B cell (primary cell): ENCODE measurements around the gene CNN1. TPM values are rescaled to one million over a fixed set of nuclear protein-coding genes. Genes with fewer than 3 reads are reported as not detected.
A peak's percentile ranks its signal among the peaks of the same experiment; 100 is the strongest.

Source experiments
- ATAC-seq: fragments of 200-7000 bp; cut with Tn5 transposase; one replicate; pipeline ENCODE4 v1.10.0; 2021; ENCODE audit warnings: low read depth, mild to moderate bottlenecking, moderate number of reproducible peaks, moderate library complexity
- CTCF ChIA-PET: fragments of 350-600 bp; sonication (Branson Sonifier 250); formaldehyde crosslinking; loops from one replicate; lab custom pipeline; 2021; ENCODE audit warnings: antibody characterized with exemption, inconsistent platforms; lab: Charles Lee
- POLR2A ChIA-PET: fragments of 350-600 bp; sonication (Branson Sonifier 250); formaldehyde crosslinking; loops from one replicate; lab custom pipeline; 2021; ENCODE audit warnings: antibody characterized with exemption; lab: Charles Lee
- DNase-seq: peaks from one replicate; pipeline ENCODE4 v3.0.0; 2013
- H2AFZ ChIP-seq: 2 replicates; pipeline ENCODE4 v1.6.1; 2012; ENCODE audit warnings: mild to moderate bottlenecking, low read depth, low read length; ENCODE audit not compliant: insufficient read depth, poor library complexity, severe bottlenecking
- H3K27ac ChIP-seq, 2 donors: 1 replicate in 1 of 2; 2 replicates in 1 of 2; pipeline ENCODE4 v1.5.1; 2012 to 2013; ENCODE audit warnings: low read length in 2 of 2, mild to moderate bottlenecking in 2 of 2, moderate library complexity in 1 of 2
- H3K27me3 ChIP-seq, 4 experiments: fragments of 200-600 bp in 1 of 4; sonication (generic) in 1 of 4; replicated peaks in 1 of 4; 1 replicate in 2 of 4; 2 replicates in 2 of 4; pipeline versions ENCODE4 v1.6.1 to v1.7.0; 2013 to 2016; ENCODE audit warnings: low read length in 3 of 4, mild to moderate bottlenecking in 2 of 4, mixed read lengths in 1 of 4, moderate library complexity in 1 of 4; ENCODE audit not compliant: insufficient read depth in 4 of 4, control insufficient read depth in 3 of 4; ENCODE audit errors: control extremely low read depth in 1 of 4
- H3K36me3 ChIP-seq, 2 experiments: replicated peaks in 1 of 2; 1 replicate in 1 of 2; 2 replicates in 1 of 2; pipeline versions ENCODE4 v1.6.1 to v1.7.1; 2013; ENCODE audit warnings: low read length in 1 of 2; ENCODE audit not compliant: insufficient read depth in 2 of 2, control insufficient read depth in 1 of 2; ENCODE audit errors: control extremely low read depth in 1 of 2, extremely low read depth in 1 of 2
- H3K4me1 ChIP-seq, 2 donors: fragments of 200-600 bp in 1 of 2; sonication (generic) in 1 of 2; 1 replicate in 1 of 2; 2 replicates in 1 of 2; pipeline versions ENCODE4 v1.5.1 to v1.6.1; 2013 to 2017; ENCODE audit warnings: low read length in 2 of 2; ENCODE audit not compliant: control insufficient read depth in 2 of 2, insufficient read depth in 2 of 2
- H3K4me2 ChIP-seq: replicated peaks from 2 replicates; pipeline ENCODE3; 2012; ENCODE audit warnings: mild to moderate bottlenecking, low read depth, low read length; ENCODE audit not compliant: poor library complexity, severe bottlenecking
- H3K4me3 ChIP-seq, 5 experiments: fragments of 200-600 bp in 1 of 5; sonication (generic) in 1 of 5; 1 replicate in 3 of 5; 2 replicates in 2 of 5; pipeline versions ENCODE4 v1.5.1 to v1.7.0; 2011 to 2016; ENCODE audit warnings: low read length in 4 of 5, mild to moderate bottlenecking in 4 of 5, low read depth in 2 of 5, control low read depth in 1 of 5, moderate library complexity in 1 of 5; ENCODE audit not compliant: insufficient read depth in 1 of 5; ENCODE audit errors: control extremely low read depth in 1 of 5, extremely low read depth in 1 of 5
- H3K79me2 ChIP-seq: fragments of 200-600 bp; sonication (generic); one replicate; pipeline ENCODE4 v1.6.0; 2016; ENCODE audit warnings: low read length; ENCODE audit not compliant: control insufficient read depth, insufficient read depth
- H3K9ac ChIP-seq: fragments of 200-600 bp; sonication (generic); 2 replicates; pipeline ENCODE4 v1.6.1; 2017; ENCODE audit warnings: mild to moderate bottlenecking, low read length, moderate library complexity
- H3K9me3 ChIP-seq, 3 donors: one replicate each; pipeline versions ENCODE4 v1.6.1 to v1.7.1; 2013; ENCODE audit warnings: low read length in 2 of 3; ENCODE audit not compliant: control insufficient read depth in 2 of 3, insufficient read depth in 1 of 3; ENCODE audit errors: control extremely low read depth in 1 of 3
- H4K20me1 ChIP-seq: 2 replicates; pipeline ENCODE4 v1.6.0; 2012; ENCODE audit warnings: mild to moderate bottlenecking, low read length; ENCODE audit not compliant: insufficient read depth, control insufficient read depth, poor library complexity, severe bottlenecking
- H3K27ac Mint-ChIP-seq: one replicate; pipeline ENCODE4 v1.8.0; 2021; ENCODE audit warnings: mixed read lengths
- H3K27me3 Mint-ChIP-seq: one replicate; pipeline ENCODE4 v1.8.0; 2021; ENCODE audit warnings: mixed read lengths
- H3K4me1 Mint-ChIP-seq: one replicate; pipeline ENCODE4 v1.8.0; 2021; ENCODE audit warnings: mixed read lengths
- H3K4me3 Mint-ChIP-seq: one replicate; pipeline ENCODE4 v1.8.0; 2021; ENCODE audit warnings: mixed read lengths
- H3K9me3 Mint-ChIP-seq: one replicate; pipeline ENCODE4 v1.8.0; 2022; ENCODE audit warnings: mixed read lengths; ENCODE audit not compliant: insufficient read depth
- EZH2 ChIP-seq: IDR thresholded peaks from 2 replicates; pipeline ENCODE4 v1.6.1; 2012; ENCODE audit warnings: borderline replicate concordance, low read depth, mild to moderate bottlenecking, moderate library complexity, low read length; ENCODE audit not compliant: insufficient read depth, poor library complexity, severe bottlenecking
- WGBS: methylation state at CpG from one replicate; pipeline ENCODE4 v1.1.5; 2013; ENCODE audit warnings: missing lambda C conversion rate; ENCODE audit not compliant: insufficient coverage; 5-methylcytosine and 5-hydroxymethylcytosine counted together
- intact Hi-C: fragments of 100-400 bp; cut with micrococcal nuclease; formaldehyde crosslinking; loops from one replicate; pipeline ENCODE4 v1.10.0; 2022
- polyA plus RNA-seq: library from polyadenylated mRNA; depleted of rRNA; stranded (reverse); fragments of >200 nt; gene quantifications from 2 replicates; pipeline ENCODE4 v1.2.3, GENCODE V29; 2012
- total RNA-seq, 2 donors: library from RNA; stranded (reverse); fragments of 120-200 nt in 1 of 2; gene quantifications; 1 replicate in 1 of 2; 2 replicates in 1 of 2; pipeline versions ENCODE4 v1.2.3 to v1.2.4, GENCODE V29; 2013 to 2022
- TF ChIP-seq, protein P1 (sequence below): fragments of 200-600 bp; IDR thresholded peaks from one replicate; pipeline ENCODE4 v1.8.0; 2022; ENCODE audit warnings: antibody characterized with exemption, mild to moderate bottlenecking

The CNN1 gene
- total and polyA plus RNA-seq, 2 donors (not counting 1 experiment from before 2014, with no cell fraction given), result not detected

DNA sequence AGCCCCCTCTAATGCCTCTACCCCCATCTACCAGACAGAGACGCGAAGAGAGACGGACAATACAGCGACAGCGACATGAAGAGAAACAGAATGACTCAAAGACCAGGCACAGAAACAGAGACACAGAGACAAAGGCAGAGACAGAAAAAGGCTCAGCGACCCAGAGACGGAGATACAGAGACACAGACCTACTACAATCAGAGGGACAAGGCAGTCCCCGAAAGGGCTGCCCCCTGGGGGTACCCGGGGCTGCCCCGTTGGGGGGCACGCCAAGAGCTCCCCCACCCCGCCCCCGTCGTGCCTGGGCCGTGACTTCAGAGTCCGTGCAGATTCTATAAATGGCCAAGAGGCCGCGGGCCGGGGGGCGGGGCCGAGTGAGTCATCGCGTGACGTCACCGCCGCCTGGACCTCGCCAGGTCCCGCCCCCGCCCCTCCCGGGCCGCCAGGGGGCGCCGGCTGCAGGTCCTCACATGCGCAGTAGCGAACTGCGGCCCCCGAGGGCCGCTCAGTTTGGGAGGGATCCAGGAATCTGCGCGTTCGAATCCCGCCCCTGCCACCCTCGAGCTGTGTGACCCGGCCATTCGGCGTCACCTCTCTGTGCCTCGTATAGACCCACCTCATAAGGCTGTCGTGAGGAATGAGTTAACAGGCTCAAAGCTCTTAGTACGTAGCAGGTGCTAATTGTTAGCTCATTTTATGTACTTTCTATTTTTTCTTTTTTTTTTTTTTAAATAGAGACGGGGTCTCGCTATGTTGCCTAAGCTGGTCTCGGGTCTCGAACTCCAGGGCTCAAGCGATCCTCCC lies 2.7 kb upstream of the CNN1 start:
- H3K79me2 ChIP-seq, result no peaks in the 10 kb centered on the region
- ATAC-seq (peak; percentile 90), DNase-seq (peak; percentile 91)
- TF ChIP-seq, protein P1, sequence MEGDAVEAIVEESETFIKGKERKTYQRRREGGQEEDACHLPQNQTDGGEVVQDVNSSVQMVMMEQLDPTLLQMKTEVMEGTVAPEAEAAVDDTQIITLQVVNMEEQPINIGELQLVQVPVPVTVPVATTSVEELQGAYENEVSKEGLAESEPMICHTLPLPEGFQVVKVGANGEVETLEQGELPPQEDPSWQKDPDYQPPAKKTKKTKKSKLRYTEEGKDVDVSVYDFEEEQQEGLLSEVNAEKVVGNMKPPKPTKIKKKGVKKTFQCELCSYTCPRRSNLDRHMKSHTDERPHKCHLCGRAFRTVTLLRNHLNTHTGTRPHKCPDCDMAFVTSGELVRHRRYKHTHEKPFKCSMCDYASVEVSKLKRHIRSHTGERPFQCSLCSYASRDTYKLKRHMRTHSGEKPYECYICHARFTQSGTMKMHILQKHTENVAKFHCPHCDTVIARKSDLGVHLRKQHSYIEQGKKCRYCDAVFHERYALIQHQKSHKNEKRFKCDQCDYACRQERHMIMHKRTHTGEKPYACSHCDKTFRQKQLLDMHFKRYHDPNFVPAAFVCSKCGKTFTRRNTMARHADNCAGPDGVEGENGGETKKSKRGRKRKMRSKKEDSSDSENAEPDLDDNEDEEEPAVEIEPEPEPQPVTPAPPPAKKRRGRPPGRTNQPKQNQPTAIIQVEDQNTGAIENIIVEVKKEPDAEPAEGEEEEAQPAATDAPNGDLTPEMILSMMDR, result peak; percentile 91
- no peak for TF ChIP-seq EZH2
- no peaks in the 10 kb centered on the region for H3K9me3 Mint-ChIP-seq
- no peaks in the 10 kb centered on the region for H4K20me1 ChIP-seq
- H3K27ac Mint-ChIP-seq, result peak overlapping the region; percentile 71
- no peaks in the 10 kb centered on the region for H3K36me3 ChIP-seq
- H3K4me1 ChIP-seq, result peaks cover 24 to 33% of the 10 kb centered on the region in 2 donors
- peak overlapping the region; percentile 66 to 70 for H3K27ac ChIP-seq
- H3K9ac ChIP-seq, result peak overlapping the region; percentile 56
- intact Hi-C loops, result loop anchor here (1.0 kb wide), 2 partner anchors 23 to 51 kb away; partner anchors contain the start of gene ELOF1
- ChIA-PET POLR2A (interaction anchor here (0.5 to 1.3 kb wide), 5 partner anchors 21 to 56 kb away, joined by 3 to 7 read pairs (median 3); partner anchors contain the start of genes ELOF1 and ZNF653), CTCF (interaction anchor here (0.6 to 2.9 kb wide), 13 partner anchors 13 to 154 kb away, joined by 3 to 22 read pairs (median 5); partner anchors contain the start of gene ELOF1)
- H3K27me3 ChIP-seq, result peaks cover 0 to 30% (median 12%) of the 10 kb centered on the region in 4 experiments
- H3K4me1 Mint-ChIP-seq, result peaks cover 22% of the 10 kb centered on the region
- H3K4me3 Mint-ChIP-seq, result peak overlapping the region; percentile 74
- peak overlapping the region; percentile 80 for H3K4me2 ChIP-seq
- H3K4me3 ChIP-seq, result peak overlapping the region in 4 of 5 experiments; percentile 17 to 59 (median 39)
- H3K27me3 Mint-ChIP-seq, result peaks cover 13% of the 10 kb centered on the region
- 8% methylated on average over 41 of the region's 54 CpGs for WGBS
- peak overlapping the region; percentile 84 for H2AFZ ChIP-seq
- no peaks in the 10 kb centered on the region for H3K9me3 ChIP-seq
